Activated naive CD4-positive, alpha-beta T cell treated with anti-CD3 and anti-CD28 coated beads, Interleukin-2, amount 10 ng/mL, durations not matched to agents 7 days and 5 days (primary cell): ENCODE measurements around the gene TBC1D22B.
"Not testable (repeated sequence)": the region's sequence is repeated elsewhere in the genome, so short reads cannot be mapped to it uniquely, and the experiment has no call there.

Source experiments
- CTCF ChIA-PET: fragments of 350-600 bp; sonication (Branson Sonifier 250); formaldehyde crosslinking; loops from one replicate; lab custom pipeline; 2021; ENCODE audit warnings: antibody characterized with exemption; lab: Charles Lee
- DNase-seq: peaks from one replicate; pipeline ENCODE4 v3.0.0-alpha.2; 2020
- H3K27ac Mint-ChIP-seq: one replicate; pipeline ENCODE4 v1.8.0; 2021; ENCODE audit warnings: mild to moderate bottlenecking, moderate library complexity, mixed read lengths
- H3K27me3 Mint-ChIP-seq: one replicate; pipeline ENCODE4 v1.8.0; 2021; ENCODE audit warnings: mild to moderate bottlenecking, mixed read lengths
- H3K36me3 Mint-ChIP-seq: one replicate; pipeline ENCODE4 v1.8.0; 2021; ENCODE audit warnings: mixed read lengths
- H3K4me1 Mint-ChIP-seq: one replicate; pipeline ENCODE4 v1.8.0; 2021; ENCODE audit warnings: mixed read lengths
- H3K4me3 Mint-ChIP-seq: one replicate; pipeline ENCODE4 v1.8.0; 2021; ENCODE audit warnings: mild to moderate bottlenecking, moderate library complexity, mixed read lengths
- H3K9me3 Mint-ChIP-seq: one replicate; pipeline ENCODE4 v1.8.0; 2021; ENCODE audit warnings: mixed read lengths

TBC1D22B gene

DNA sequence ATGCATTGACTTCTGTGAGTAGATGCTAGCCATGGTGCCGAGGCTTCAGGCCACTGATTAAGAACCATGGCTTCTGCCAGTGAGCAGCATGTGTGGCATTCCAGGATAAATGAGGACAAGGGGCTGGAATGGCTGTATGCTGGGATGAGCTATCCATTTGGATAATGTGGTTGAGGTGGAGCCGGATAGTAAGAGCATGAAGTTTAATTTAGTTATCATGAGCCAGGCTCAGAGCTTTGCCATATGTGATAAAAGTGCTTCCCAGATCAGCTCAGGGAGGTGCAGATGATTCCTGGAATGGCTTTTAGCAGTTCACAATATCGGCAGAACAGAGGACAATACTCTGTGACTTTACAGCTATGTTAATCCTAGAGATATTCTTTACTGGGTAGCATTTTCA is 61.6 kb downstream of the TBC1D22B start:
- Mint-ChIP-seq H3K36me3 (peaks cover 20% of the 10 kb centered on the region), H3K27ac (no peak overlapping the region), H3K9me3 (no peaks in the 10 kb centered on the region), H3K4me3 (no peak overlapping the region), H3K4me1 (peaks cover 4% of the 10 kb centered on the region), H3K27me3 (no peaks in the 10 kb centered on the region)
- DNase-seq = no peak
- CTCF ChIA-PET = interaction anchor here (1.7 kb wide), 1 partner anchor 9 kb away, joined by 10 read pairs; no protein-coding TSS in a partner anchor

DNA sequence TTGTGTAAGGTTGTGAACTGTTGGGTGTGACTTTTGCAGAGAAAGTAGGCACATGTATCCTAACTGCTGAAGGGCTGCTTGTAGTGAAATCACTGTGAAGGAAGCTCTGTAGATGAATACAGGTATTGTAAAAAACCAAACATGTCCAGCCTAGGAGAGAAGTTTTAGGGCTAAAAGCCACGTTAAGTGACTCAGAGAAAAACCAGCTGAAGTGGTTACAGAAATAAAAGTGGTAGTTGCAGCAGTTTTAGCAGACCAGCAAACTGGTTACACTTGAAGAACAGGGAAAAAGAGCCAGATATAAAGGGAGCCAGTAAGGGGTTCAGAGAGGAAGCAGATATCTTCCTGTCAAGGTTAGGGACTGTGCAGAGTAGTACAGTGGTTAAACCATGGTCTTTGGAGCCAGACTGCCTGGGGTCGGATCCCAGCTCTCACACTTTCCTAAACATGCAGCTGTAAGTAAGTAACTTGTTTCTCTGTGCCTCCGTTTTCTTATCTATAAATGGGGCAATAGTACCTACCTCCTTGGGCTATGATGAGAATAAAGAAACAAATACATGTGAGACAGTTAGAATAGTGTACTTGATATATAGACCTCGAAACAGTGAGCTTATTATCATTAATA is 62.4 kb downstream of the TBC1D22B start:
- H3K9me3 Mint-ChIP-seq = no peaks in the 10 kb centered on the region
- DNase-seq = no peak
- H3K27me3 Mint-ChIP-seq = no peaks in the 10 kb centered on the region
- peaks cover 14% of the 10 kb centered on the region for H3K36me3 Mint-ChIP-seq
- CTCF ChIA-PET = interaction anchor here (1.0 to 1.7 kb wide), 2 partner anchors 10 to 302 kb away, joined by 4 to 10 read pairs; no protein-coding TSS in a partner anchor
- H3K4me3 Mint-ChIP-seq = no peak overlapping the region
- H3K4me1 Mint-ChIP-seq = no peaks in the 10 kb centered on the region
- no peak overlapping the region for H3K27ac Mint-ChIP-seq

DNA sequence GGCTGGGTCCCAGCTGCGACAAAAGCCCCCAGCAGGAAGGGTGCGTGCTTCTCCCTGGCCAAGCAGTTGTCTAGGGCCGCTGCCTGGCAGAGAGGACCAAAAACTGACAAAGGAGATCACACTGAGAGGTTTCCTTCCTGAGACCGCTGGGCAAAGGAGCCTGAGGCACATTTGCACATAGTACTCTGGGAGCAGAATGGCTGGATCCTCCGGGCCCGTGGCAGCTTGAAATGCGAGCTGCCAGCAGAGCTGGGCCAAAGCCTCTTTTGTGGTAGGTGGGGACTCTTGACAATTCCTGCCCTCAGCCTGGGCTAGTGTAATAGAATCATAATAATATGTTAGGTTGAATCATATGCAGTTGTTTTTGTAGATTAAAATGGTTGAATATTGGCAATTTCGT is 63.1 kb downstream of the TBC1D22B start:
- Mint-ChIP-seq H3K4me1 (no peaks in the 10 kb centered on the region), H3K9me3 (no peaks in the 10 kb centered on the region), H3K4me3 (no peak overlapping the region), H3K27ac (no peak overlapping the region), H3K27me3 (no peaks in the 10 kb centered on the region), H3K36me3 (peaks cover 14% of the 10 kb centered on the region)
- CTCF ChIA-PET = interaction anchor here (1.0 kb wide), 1 partner anchor 303 kb away, joined by 4 read pairs; no protein-coding TSS in a partner anchor
- DNase-seq = no peak

DNA sequence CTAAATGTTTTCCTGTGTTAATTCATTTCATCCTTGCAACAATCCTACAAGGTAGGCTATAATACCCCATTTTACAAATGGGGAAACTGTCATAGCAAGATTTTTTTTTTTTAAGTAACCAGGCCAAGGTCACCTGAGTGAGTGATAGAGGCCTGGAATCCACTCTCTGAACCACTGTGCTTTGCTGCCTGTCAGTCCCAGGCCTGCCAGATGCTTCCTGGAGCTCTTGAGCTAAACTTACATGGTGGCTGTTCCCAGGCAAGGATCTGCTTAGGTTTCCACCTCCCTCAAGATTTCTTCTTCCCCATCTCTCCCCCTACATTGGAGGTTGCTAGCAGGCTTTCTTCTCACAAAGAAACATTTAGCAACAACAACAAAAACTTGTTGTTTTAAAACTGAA is 63.5 kb downstream of the TBC1D22B start:
- H3K27me3 Mint-ChIP-seq = no peaks in the 10 kb centered on the region
- no peak overlapping the region for H3K4me3 Mint-ChIP-seq
- H3K9me3 Mint-ChIP-seq = no peaks in the 10 kb centered on the region
- no peak overlapping the region for H3K27ac Mint-ChIP-seq
- CTCF ChIA-PET = no interaction called here
- H3K4me1 Mint-ChIP-seq = peaks cover 2% of the 10 kb centered on the region
- peaks cover 16% of the 10 kb centered on the region for H3K36me3 Mint-ChIP-seq
- DNase-seq = no peak

DNA sequence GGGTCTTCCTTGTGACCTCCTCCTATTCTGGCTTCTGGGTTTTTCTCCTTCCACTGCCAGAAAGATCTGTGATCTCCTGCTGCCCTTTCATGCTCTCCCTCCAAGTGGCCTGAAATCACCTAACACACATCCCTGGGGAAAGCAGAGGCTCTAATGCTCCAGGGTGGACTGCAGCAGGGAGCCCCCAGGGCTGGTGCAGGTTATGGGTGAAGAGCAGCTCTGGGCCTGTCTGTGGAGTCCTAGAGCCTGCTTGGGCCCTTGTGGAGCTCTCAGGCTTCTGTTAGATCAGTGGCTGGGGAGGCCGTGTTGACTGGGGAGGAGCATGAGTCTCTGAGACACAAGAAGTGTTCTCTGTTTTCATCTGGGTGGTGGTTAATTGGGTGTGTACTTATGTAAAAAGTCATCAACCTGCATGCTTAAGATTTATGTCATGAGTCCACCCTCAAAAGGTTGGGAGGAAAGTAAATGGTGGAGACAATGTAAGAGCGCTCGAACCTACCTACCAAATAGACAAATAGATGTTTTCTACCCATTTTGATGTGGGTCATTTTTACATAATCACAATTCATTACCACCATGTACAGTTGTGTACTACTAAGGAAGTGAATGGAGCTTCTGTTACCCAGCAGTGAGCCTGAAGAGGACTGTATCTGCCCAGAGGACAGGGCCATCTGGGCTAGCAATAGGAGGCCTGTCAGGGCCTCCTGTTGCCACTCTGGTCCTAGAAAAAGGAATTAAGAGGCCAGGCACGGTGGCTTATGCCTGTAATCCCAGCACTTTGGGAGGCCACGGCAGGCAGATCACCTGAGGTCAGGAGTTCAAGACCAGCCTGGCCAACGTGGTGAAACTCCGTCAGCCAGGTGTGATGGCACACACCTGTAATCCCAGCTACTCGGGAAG is 64.2 kb downstream of the TBC1D22B start:
- Mint-ChIP-seq H3K27ac (no peak overlapping the region), H3K36me3 (peaks cover 14% of the 10 kb centered on the region), H3K4me1 (peaks cover 2% of the 10 kb centered on the region), H3K9me3 (no peaks in the 10 kb centered on the region), H3K4me3 (no peak overlapping the region), H3K27me3 (no peaks in the 10 kb centered on the region)
- CTCF ChIA-PET = interaction anchor here (1.1 kb wide), 1 partner anchor 369 kb away, joined by 4 read pairs; no protein-coding TSS in a partner anchor
- no peak for DNase-seq

DNA sequence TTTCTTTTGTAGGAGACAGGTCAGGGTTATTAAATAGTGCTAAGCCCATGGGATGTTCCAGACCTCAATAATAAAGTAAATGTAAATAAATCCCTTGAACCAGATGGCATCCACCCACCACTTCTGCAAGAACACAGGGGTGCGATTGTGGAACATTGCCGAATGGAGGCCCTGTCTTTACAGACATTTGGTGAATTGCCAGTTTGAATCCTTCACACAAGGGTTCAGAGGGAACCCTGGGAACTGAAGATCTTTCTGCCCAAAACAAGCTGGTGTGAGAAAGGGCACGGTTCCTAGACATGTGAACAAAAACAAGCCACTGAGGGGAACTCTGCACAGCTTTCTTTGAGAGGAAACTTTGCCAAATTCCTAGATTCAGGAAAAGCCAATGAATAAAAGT is 66.0 kb downstream of the TBC1D22B start:
- Mint-ChIP-seq H3K9me3 (no peaks in the 10 kb centered on the region), H3K36me3 (peaks cover 18% of the 10 kb centered on the region), H3K27ac (no peak overlapping the region), H3K27me3 (no peaks in the 10 kb centered on the region), H3K4me1 (peaks cover 2% of the 10 kb centered on the region), H3K4me3 (no peak overlapping the region)
- CTCF ChIA-PET = interaction anchor here (0.7 to 3.4 kb wide), 4 partner anchors 14 to 369 kb away, joined by 3 to 26 read pairs (median 3); no protein-coding TSS in a partner anchor
- no peak for DNase-seq

DNA sequence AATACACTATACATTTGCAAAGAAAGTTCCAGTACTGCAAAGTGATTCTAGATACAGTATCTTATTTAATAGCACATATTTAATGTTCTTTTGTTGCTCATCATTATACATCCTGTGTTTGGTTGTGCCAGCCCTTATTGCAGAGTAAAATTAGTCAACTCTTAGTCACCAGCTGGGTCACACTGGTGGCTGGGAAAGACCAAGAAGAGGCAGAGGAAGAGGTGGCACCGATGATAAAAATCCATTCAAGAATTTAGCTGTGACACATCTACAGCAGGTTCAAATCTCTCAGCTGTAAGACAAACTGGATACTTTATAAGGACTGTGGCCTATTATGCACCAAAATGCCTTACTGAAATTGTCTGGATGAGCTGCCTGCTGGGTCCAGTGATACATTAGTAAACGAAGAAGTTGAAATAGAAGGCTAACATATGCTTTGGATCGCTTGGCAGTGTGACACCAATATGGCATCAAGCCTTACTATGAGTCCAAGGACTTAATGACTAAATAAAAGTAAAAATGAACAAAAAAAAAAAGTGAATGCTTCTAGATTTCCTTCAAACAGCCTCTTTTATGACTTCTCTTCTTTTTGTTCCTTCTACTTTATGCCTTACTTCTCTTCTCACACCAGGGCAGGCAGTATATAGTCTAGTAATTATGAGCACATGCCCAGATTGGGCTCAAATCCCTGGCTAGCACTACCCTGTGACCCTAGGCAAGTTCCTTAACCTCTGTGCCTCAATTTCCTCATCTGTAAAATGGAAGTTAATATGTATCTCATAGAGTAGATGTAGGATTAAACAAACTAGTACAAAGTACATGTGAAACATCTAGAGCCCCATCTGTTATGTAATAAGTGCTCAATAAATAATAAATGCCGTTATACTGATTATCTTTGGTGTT is 66.8 kb downstream of the TBC1D22B start:
- no peak overlapping the region for H3K4me3 Mint-ChIP-seq
- peaks cover 20% of the 10 kb centered on the region for H3K36me3 Mint-ChIP-seq
- H3K4me1 Mint-ChIP-seq = peaks cover 2% of the 10 kb centered on the region
- CTCF ChIA-PET = interaction anchor here (0.7 to 3.4 kb wide), 8 partner anchors 15 to 368 kb away, joined by 3 to 26 read pairs (median 4); no protein-coding TSS in a partner anchor
- H3K27ac Mint-ChIP-seq = no peak overlapping the region
- H3K27me3 Mint-ChIP-seq = no peaks in the 10 kb centered on the region
- DNase-seq = no peak
- no peaks in the 10 kb centered on the region for H3K9me3 Mint-ChIP-seq

DNA sequence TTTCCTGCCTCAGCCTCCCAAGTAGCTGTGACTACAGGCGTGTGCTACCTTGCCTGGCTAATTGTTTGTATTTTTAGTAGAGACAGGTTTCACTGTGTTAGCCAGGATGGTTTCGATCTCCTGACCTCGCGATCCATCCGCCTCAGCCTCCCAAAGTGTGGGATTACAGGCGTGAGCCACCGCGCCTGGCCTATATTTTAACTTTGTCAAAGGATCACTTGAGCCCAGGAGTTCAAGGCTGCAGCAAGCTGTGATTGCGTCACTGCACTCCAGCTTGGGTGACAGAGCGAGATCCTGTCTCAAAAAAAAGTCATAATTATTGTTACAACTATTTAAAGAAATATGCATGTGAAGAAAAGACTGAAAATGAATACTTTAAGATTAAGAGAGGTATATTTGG is 72.8 kb downstream of the TBC1D22B start:
- H3K27me3 Mint-ChIP-seq, H3K4me3 Mint-ChIP-seq, H3K4me1 Mint-ChIP-seq, H3K27ac Mint-ChIP-seq, CTCF ChIA-PET, DNase-seq, H3K9me3 Mint-ChIP-seq: not testable (repeated sequence)
- H3K36me3 Mint-ChIP-seq = peaks cover 24% of the 10 kb centered on the region

DNA sequence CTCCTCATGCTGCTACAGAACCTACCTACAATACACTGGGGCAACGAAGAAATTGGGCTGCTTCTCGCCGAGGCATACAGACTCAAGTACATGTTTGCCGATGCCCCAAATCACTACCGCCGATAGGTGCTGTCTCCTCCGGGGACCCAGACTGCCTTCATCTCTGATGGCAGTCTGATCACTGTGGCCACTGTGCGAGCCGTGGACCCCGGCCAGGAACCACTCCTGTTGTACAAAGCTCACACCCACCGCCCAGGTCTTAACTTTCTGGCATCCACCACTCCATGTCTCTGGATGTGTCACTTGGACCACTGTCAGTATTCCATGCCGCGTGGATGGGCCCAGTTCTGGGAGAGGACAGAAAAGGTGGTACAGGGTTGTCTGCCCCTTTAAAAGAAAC is 73.5 kb downstream of the TBC1D22B start:
- CTCF ChIA-PET = no interaction called here
- DNase-seq = no peak
- Mint-ChIP-seq H3K27ac (no peak overlapping the region), H3K9me3 (no peaks in the 10 kb centered on the region), H3K27me3 (no peaks in the 10 kb centered on the region), H3K36me3 (peaks cover 21% of the 10 kb centered on the region), H3K4me1 (no peaks in the 10 kb centered on the region), H3K4me3 (no peak overlapping the region)

DNA sequence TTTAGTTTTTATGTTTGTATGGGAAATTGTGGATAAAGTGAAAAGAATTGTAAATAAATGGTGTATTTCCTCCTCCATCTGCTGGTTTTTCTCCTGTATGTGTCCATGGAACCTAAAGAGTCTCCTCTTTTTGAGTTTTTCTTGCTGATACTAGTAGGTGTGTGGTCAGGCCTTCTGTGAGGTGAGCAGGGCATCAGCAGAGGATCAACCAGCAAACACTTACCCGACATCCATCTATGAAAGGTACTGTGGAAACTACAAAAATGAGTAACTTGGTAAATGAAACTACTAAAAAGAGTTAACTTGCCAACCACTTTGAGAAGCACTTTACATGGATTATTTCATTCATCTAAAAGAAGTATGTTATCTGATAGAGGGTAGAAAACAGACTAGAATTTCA is 75.3 kb downstream of the TBC1D22B start:
- Mint-ChIP-seq H3K4me3 (no peak overlapping the region), H3K36me3 (peaks cover 19% of the 10 kb centered on the region), H3K4me1 (no peaks in the 10 kb centered on the region), H3K27me3 (no peaks in the 10 kb centered on the region), H3K9me3 (no peaks in the 10 kb centered on the region), H3K27ac (no peak overlapping the region)
- DNase-seq = no peak
- CTCF ChIA-PET = no interaction called here

DNA sequence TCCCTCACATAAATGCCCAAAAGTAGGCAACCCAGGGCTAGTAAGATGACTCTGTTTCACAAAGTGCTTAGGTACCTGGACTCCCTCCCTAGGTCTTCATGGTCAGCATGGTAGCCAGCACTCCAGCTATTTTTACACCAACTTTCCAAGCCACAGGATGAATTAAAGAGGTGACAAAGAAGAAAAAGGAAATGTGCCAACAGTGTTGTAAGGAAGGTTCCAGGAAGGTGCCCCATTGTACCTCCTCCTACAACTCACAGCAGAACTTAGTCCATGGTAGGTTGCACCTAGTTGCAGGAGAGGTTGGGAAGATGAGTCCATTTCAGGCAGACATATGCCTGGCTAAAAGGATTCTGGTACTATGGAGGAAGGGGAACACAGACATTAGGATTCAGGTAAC is 76.5 kb downstream of the TBC1D22B start:
- no peak overlapping the region for H3K4me3 Mint-ChIP-seq
- H3K27ac Mint-ChIP-seq = no peak overlapping the region
- CTCF ChIA-PET = interaction anchor here (1.0 kb wide), 1 partner anchor 15 kb away, joined by 3 read pairs; no protein-coding TSS in a partner anchor
- peaks cover 19% of the 10 kb centered on the region for H3K36me3 Mint-ChIP-seq
- H3K9me3 Mint-ChIP-seq = no peaks in the 10 kb centered on the region
- no peaks in the 10 kb centered on the region for H3K4me1 Mint-ChIP-seq
- no peak for DNase-seq
- H3K27me3 Mint-ChIP-seq = no peaks in the 10 kb centered on the region

DNA sequence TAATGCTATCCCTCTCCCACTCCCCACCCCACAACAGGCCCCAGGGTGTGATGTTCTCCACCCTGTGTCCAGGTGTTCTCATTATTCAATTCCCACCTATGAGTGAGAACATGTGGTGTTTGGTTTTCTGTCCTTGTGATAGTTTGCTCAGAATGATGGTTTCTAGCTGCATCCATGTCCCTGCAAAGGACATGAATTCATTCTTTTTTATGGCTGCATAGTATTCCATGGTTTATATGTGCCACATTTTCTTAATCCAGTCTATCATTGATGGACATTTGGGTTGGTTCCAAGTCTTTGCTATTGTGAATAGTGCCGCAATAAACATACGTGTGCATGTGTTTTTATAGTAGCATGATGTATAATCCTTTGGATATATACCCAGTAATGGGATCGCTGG is 80.7 kb downstream of the TBC1D22B start:
- H3K27ac Mint-ChIP-seq, DNase-seq, H3K9me3 Mint-ChIP-seq, H3K4me3 Mint-ChIP-seq, H3K36me3 Mint-ChIP-seq, H3K4me1 Mint-ChIP-seq, H3K27me3 Mint-ChIP-seq: not testable (repeated sequence)
- CTCF ChIA-PET = interaction anchor here (1.9 kb wide), 1 partner anchor 13 kb away, joined by 4 read pairs; no protein-coding TSS in a partner anchor

DNA sequence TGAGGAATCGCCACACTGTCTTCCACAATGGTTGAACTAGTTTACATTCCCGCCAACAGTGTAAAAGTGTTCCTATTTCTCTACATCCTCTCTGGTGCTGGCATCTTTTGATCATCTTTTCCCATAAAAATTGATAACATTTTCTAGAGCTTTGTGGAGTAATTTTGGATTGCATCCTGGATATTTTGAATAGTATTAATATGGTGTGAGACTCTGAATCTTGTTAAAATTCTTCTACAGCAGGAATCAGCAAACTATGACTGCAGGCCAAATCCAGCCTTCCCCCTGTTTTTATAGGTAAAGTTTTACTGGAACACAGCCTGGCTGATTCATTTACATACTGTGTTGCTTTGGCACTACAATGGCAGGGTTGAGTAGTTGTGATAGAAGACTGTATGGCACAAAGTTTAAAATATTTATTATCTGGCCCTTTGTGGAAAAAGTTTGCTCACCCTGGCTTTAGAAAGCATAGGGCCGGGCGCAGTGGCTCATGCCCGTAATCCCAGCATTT is 81.2 kb downstream of the TBC1D22B start:
- H3K27ac Mint-ChIP-seq = no peak overlapping the region
- no peak overlapping the region for H3K4me3 Mint-ChIP-seq
- no peaks in the 10 kb centered on the region for H3K4me1 Mint-ChIP-seq
- no peaks in the 10 kb centered on the region for H3K9me3 Mint-ChIP-seq
- peaks cover 5% of the 10 kb centered on the region for H3K36me3 Mint-ChIP-seq
- peaks cover 14% of the 10 kb centered on the region for H3K27me3 Mint-ChIP-seq
- DNase-seq = no peak
- CTCF ChIA-PET = interaction anchor here (1.9 kb wide), 1 partner anchor 13 kb away, joined by 4 read pairs; no protein-coding TSS in a partner anchor
